ENCODE data around the gene ICA1.

ICA1 gene

DNA sequence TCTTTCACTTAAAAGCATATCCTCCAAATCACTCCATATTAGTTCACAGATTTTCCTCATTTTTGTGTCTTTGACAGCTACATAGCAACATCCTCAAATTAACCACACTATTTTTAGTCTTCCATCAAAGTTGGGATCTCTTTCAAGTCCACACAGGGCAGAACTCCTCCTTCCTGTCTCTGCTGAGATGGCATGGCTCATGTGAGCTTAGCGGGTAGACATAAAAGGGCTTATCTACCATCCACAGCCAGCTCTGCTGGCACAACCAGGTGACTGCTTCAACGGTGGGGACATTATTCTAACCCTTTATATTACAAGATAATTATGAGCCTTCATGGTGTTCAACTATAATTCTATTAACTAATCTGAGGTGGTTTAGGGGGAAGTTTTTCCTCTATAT is 35.5 kb downstream of the ICA1 start:
- no peak for DNase-seq

DNA sequence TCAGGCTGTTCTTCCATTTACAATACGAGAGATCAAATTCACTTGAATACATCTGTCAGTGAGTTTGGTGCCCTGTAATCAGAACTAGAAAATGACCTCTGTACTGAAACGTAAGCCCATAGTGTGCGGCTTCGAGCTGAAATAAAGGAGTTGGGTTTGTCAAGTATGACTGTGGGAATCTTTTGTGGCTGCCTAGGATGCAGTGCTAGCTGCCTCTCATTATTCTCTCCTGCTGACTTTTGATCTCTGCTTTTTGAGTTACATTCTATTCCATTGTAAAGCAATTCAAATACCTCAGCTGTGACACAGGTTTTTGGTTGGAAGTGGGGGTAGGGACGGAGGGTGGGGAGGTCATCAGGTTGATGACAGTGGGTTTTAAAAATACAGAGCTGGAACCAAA is 40.4 kb downstream of the ICA1 start:
- DNase-seq, result no peak

DNA sequence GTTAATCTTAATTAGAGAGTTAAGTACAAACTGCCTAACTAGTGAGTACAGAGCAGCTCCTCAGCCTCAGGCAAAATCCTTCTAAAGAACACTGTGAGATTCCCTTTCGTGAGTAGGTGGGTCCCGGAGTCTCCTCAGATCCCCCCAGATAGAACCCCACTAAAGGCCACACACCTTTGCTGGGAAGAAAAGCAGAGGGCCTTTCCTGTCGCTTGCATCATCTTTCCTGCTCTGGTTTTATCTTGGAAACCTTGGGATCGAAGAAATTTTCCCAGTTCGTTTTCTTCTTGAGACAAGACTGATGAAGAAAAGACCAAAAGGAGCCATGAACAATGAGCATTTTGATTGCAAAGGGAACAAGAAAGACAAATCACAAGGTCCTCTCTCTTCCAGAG is 40.9 kb downstream of the ICA1 start:
- DNase-seq, result no peak

DNA sequence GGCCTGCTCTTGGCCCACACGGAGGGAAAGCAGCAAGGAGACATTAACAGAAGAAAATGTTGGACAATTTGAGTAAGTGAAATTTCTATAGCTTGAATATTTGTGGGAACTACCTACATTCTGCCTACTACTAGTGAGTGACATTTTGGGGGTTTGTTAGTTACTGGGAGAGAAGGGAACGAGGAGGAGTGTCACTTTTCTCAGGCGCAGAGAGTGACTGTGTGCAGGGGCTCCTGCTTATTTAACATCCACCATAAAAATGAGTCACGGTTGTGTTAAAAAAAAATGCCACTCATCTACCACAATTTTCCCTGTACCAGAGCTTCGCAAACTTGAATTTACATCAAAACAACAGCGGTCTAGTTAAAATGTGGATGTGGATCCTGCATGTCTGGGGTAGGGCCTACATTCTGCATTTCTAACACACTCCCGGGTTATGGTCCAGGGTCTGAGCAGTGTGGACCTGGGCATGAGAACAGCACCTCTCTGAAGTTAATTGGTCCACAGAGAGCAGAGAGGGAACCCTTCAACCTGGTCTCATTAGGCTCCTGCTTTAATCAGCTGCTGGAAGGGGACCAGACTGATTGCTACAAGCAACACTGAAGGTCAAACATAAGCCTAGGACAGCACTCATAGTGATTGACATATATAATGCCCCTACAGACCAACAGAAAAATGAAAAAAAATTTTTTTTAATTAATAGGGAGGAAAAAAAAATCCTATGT is 41.4 kb downstream of the ICA1 start:
- no peak for DNase-seq

DNA sequence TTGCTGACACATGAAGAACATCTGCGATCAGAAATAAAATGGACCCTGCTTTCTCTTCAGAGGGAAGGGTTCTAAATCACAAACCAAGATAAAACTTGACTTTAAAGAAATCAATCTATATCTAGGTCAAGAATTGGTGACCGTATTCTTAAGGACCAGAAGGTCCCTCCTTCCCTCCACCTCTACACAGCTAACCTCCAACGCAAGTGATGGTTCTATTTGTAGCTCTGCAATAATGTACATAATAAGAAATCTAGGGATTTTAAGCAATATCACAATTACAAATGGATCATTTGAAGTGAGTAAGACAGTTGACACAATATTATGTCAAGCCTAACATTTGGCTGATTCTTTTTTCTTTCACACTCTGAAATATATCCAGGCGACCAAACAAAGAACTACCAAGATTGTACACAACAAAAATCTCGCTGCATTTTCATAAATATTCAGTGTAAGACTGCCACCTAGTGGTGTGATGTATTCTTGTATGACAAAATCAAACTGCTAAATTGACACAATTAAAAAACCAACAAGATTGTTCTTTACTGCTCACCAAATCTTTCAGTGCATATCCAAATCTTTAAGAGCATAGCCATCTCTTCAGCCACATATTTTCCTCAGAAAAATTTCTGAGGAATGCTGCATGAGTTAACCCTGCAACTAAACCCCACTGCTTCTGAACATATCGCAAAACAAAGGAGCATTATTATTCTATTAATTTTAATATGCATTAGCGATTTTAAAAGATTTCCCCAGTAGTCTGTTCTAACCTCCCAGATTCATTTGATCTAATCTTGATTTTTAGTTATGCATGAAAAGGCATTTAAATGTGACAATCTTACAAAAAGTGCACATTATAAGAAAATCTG is 44.5 kb downstream of the ICA1 start:
- DNase-seq, result peak in 1 of 2 donors; percentile 45

DNA sequence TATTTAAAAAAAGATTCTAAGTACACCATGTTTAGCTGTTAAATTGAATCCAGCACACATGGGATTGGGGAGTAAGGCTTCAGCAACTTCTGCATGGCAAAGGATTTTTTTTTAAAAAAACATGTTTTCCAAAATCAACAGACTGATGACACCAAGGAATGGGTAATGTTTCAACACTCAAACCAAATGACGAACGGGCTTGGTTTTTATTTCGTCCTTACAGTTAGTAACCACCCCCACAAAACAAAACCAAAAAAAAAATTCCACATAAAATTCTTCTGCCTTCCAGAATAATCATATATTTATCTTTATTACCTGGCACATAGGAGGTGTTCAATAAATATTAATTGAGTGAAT is 45.7 kb downstream of the ICA1 start:
- no peak for DNase-seq

DNA sequence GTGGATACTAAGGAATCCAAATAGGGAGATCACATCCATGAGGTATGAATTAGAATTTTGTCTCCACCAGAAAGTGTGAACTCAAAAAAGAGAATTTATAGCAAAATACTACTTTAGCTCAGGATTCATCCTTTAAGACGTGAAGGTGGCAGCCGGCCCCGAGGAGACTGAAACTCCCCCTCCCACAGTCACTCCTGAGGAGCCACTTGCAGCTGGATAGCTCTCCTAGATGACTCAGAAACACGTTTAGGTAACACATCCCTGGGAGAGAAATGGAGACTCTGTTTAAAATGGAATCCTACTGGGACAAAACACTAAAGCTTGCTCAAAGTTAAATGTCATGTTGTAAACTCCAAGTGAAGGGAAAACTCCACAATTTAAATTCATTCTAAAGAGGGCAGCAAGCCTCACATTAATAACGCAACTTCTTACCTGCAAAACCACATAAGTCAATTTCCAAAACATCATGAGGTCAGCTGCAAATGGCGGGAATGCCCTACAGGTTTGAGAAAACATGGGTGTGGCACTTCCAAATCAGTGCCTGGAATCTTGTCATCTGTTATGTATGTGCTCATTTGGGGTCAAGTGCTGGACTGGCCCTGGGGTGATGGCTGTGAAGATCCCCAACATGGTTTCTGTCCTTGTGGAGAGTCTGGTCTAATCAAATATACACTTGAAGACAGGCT is 46.2 kb downstream of the ICA1 start:
- no peak for DNase-seq

DNA sequence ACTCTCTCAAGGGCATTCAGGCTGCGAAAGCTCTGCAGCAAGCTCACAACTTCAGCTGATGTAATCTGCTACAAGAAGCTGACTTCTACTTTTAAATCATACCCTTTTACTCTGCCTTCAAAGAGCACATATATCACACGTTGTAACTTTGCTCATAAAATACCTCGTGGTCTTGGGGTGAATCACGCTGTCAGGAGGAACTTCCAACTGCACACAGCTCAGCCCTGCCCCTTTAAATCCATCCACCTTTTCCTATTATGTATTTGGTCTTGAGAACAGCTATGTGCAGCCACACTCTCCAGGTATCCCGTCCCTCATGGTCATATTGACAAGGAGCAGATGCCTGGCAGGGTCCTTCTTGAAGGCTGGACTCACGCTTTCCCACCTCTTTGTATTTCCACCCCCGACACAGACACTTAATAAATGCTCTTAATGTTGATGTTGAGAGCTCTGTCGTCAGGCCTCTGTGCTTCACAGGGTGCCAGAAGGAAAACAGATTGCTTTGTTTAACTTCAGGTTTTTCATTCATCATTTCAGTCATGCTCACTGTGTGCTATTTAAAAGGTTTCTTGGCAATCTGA is 47.6 kb downstream of the ICA1 start:
- DNase-seq, result no peak

DNA sequence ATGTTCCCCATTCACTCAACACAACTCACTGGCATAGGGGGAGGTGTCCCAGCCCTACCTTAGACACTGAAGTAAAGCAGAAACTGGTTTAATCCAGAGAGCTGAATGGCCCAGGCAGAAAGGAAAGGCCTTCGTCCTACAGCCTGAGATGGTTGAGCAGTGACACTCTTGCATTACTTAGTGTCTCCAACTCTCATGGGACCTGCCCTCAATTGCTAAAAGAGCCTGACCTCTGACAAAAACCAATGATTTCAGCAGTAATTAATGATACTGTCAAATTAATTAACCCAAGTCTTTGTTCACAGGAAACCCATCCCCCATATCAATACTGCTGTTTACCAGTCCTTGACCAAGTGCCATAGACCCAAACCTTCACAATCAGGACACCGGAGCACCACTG is 48.6 kb downstream of the ICA1 start:
- DNase-seq, result no peak

DNA sequence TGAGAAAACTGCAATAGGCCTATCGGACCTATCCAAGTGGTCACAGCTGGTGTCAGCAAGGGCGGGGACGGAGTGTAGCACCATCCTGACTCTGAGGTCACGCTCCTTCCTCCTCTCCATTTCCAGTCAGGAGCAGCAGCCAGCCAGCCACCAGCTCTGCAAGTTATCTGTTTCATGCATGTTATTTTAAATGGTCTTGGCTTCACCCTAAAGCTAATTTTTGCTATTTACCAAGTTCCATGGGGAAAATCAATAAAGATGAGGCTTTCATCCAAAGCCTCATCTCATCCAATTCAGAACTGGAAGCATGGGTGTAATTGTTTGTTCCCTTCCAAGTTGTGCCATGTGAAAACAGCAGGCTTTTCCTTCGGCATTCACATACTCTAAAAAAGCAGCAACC is 49.3 kb downstream of the ICA1 start:
- DNase-seq, result no peak

DNA sequence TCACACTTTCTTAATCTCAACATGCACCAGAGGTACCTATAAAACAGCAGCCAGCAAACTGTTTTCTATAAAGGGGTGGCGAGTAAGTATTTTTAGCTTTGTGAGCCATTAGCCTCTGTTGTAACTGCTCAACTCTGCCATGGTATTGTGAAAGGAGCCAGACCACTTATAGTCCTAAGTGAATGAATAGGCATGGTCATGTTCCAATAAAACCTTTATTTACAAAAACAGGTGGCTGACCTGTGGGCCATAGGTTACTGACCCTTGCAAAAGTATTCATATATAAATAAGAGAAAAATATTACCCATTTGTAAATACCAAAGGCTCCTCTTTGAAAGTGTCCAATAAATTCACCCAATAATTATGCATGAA is 50.3 kb downstream of the ICA1 start:
- DNase-seq, result no peak

DNA sequence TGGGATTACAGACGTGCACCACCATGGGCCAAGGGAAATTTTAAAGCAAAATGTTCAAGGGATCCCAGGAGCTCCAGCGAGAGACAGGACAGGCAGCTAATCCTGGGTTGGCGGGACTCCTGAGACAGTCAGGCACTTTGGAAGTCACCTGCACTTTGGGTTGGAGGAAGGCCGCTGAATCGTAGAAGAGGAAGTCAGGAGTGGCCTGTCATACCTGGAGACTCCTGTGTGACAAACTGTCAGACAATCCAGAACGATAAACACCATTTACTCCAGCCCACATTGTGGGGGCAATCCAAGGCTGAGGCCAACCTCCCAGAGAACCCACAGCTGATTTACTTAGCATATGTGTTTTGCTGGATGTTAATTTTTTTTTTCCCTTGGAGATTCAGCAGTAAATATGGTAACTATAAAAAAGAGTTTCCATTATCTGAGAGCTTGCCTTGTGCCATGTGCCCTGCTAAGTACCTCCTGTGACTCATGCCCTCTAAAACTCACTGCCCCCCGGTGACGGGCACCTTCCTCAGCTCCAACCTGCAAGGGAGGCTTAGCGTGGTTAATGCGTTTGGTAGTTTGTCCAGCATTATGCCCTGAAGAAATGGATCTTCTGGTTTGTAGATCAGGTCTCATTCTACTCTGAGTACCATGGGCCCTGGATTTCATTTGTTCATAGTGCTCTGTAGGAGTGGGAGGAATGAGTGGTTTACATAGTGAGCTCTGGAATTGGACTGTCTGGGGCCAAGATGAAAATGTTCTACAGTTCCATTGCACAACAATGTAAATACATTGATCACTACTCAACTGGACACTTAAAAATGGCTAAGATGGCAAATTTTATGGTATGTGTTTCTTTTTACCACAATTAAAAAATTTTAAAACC is 50.9 kb downstream of the ICA1 start:
- DNase-seq, result no peak

DNA sequence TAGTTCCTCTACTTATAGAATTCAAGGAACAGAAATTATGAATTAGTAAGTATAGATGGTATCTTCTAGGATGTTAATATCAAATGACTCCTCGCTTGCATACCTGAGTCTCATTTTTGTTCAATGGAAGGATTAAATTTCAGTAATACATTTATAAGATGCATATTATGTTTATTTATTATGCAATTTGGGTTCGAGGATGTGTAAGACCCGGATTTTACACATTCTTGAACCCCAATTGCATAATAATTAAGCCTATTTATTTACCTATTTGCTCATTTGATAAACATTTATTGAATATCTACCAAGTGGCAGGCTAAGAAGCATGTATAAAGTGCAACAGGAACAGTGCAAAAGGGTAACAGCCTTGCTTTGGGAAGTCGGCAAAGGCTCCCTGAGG is 52.6 kb downstream of the ICA1 start:
- DNase-seq, result no peak

DNA sequence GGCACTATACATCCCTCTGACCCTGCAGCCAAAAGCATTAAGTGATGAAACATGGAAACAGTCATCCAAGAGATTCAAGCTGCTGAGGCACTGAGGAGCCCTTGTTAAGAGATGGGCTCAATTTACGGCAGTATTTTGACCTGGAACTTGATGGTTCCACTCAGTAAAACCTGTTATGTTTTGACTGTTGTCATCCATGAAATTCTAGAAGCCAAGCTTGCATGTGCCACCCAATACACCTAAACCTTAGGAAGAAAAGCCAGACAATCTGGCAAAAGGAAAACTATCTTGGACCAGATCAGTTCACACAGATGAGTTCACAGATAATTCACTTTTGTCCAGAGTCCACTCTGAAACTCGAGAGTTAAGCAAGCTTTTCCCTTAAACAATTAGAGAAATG is 53.2 kb downstream of the ICA1 start:
- DNase-seq, result no peak

DNA sequence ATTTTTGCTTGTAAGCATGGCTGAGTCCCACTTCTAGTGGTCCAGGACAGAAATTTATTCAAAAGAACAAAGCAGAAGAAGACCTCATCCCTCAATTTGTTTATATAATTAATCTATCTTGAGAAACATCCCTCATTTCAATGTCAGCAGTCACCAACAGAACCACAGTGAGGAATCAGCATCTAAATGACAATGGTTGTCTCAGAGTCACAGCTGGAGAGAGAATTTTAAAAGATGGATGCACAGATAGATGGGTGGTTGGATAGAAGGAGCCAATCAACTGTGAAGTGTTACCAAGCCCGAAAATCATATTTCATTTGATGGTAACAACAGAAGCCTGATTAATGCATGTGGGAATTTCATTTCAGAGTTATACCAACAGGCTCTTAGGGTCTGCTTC is 55.0 kb downstream of the ICA1 start:
- DNase-seq, result no peak

DNA sequence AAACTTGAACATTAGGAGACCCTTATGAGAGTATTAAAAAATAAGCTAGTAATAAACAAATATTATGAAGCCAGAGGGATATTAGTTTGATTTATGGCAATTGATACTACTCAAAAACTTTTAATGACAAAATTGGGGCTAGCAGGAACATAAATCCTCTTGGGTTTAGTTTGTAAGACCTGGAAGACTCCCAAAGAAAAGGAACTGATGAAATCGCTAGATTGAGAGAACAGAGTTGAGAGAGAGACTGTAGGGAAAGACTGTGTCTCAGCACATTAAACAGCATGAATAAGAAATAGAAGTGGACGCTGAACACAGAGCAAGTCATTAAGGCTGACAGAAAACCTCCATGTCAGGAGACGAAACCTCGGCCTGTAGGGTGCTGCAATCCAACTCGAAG is 56.4 kb downstream of the ICA1 start:
- no peak for DNase-seq

DNA sequence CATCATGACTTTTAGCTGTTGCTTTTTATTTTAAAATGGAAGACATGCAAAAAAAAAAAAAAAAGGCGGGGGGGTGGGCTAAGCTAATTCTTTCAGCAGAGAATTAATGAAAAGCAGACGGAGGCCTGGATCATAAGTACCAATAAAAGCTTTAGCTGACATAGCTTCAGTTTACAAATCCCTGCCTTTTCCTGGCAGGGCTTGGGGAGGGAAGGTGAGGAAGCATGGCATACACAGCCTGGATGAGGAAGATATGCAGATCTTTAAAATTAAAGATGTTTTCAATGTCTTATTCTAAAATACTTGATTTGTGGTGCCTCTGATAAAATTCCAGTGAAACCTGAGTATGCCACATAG is 57.0 kb downstream of the ICA1 start:
- DNase-seq, result no peak

DNA sequence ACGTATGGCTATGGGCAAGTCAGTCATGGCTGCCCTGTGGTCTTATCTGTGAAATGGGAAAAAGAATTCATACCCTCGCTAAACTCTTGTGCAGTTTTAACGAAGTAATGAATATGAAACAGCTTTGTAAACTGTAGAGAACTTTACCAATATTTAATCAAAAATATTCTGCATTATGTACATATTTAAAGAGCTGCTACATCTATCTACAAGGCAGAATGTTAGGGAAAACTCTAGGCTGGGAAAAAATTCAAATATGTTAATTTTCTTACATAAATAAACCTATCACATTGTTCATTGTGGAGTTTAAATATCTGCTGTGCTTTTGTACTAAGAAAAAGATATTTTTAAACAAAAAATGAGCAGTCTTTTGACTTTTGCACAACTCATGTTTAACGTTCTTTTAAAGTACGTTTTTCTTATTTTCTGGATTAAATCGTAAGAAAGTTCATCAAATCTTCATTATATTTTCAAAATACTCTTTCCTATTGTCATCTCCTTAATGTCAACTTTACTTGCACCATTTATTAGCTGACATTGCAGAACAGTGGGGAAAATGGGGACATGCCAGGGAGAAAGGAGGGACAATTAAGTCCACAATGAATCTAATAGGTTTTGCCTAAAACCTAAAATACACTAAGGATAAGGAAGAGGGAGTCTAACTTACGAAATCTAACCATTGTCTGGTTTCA is 57.5 kb downstream of the ICA1 start:
- DNase-seq, result no peak

DNA sequence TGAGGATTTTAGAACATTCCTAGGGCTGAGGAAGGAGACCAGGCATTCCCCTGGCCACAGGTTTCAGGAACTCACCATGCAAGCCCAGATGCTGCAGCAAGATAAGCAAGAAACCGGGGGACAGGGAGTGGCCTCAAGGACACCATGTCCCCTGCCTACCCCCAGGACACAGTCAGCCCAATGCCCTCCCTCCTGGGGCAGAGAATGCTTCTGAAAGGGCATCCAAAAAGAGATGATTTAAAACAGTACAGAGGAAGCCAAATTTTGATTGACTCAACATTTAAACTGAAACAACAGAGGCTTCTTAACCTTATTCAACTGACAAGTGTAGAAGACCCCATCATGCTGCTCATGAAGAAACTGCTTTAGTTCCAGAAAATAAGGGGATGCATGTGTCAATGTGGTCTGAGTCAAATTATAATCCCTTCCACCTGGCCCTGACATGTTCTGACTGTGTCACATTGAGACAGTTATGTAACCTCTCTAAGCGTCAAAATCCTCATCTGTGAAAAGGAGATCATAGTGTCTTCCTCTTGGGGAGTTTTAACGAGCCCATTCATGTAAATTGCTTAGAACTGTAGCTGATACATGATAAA is 60.0 kb downstream of the ICA1 start:
- no peak for DNase-seq

DNA sequence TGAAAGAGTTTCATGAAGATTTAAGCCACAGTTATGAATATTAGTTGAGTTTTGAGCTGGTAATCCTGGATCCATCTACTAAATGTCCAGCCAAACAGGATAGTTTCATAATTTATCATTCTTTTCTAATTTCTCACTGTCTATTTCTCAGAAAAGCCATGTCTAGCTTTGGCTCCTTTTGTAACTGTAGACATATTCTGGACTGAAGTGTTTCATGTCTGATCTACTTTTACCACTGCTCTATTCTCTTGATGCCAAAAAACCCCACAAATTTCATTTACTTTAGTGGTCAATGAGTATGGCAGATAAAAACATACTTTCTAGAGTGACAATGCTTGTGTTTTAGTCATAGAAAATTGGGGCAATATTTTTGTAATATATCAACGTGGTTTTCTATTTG is 61.2 kb downstream of the ICA1 start:
- DNase-seq, result no peak

DNA sequence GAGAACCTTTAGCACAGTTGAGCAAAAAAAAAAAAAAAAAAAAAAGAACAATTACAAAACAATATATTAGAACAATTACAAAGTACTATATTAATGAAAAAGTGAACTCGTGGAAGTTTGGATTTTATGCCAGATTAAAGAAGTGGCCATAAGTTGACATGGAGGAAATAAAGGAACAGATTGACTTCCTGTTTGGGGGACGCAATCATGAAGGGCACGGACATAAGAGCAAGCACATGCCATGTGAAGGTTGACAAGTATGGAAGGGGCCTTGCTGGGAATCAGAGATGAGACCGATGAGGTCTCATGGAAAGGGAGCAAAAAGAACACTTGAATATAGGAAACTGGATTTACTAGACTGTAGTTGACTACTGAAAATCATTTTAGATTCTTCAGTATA is 61.7 kb downstream of the ICA1 start:
- DNase-seq, result no peak
